ENCODE data around the gene ADTRP. TPM values are rescaled to one million over a fixed set of nuclear protein-coding genes. Genes with fewer than 3 reads are reported as not detected.

The ADTRP gene
- total RNA-seq, 1 experiment from 2014 or later: 5.2 TPM

DNA sequence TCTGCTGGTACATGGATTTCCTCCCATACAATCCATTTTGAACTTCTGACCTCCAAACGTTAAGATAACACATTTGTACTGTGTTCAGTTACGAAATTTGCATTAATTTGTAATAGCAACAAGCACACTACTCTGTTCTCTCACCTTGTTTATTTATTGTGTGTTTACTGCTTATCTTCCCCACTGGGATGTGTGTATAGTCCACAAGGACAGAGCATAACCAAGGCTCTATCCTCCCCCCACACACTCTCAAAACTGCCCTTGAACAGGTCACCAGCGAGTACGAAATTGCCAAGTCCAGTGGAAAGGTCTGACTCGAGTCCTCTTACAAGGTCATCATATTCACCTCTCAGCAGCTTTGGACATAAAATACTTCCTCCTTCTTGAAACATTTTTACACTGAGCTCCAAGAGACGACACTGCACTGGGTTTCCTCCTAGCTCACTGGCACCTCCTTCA lies 18.6 kb downstream of the ADTRP start:
- no peak for DNase-seq
- intact Hi-C loops (cut with micrococcal nuclease; ENCODE audit: unreplicated experiment): no loop called here
- BruUV-seq (replicated peaks): no TSS peak
- H3K36me3 Mint-ChIP-seq (ENCODE audit: insufficient read depth, unreplicated experiment): no peaks in the 10 kb centered on the region
- no peak overlapping the region for H3K4me3 Mint-ChIP-seq (ENCODE audit: unreplicated experiment)
- no peak overlapping the region for H3K27ac Mint-ChIP-seq (ENCODE audit: unreplicated experiment)
- no peaks in the 10 kb centered on the region for H3K36me3 ChIP-seq (ENCODE audit: control insufficient read depth, insufficient read depth, low read length)
- H3K4me1 ChIP-seq: peaks cover 41% of the 10 kb centered on the region
- H3K9me3 ChIP-seq: no peaks in the 10 kb centered on the region; the same call in 1 of the 2 replicates
- H3K27me3 Mint-ChIP-seq (ENCODE audit: insufficient read depth, unreplicated experiment): no peaks in the 10 kb centered on the region
- H3K4me1 Mint-ChIP-seq (ENCODE audit: low read depth, unreplicated experiment): peaks cover 30% of the 10 kb centered on the region
- H3K27me3 ChIP-seq (replicated peaks; ENCODE audit: control insufficient read depth, insufficient read depth, low read length): no peaks in the 10 kb centered on the region
- no peak overlapping the region for H3K4me3 ChIP-seq (ENCODE audit: low read depth, low read length)
- peaks cover 17% of the 10 kb centered on the region for H3K9me3 Mint-ChIP-seq (ENCODE audit: unreplicated experiment)
- CTCF ChIA-PET: no interaction called here
- TF ChIP-seq, protein P1, sequence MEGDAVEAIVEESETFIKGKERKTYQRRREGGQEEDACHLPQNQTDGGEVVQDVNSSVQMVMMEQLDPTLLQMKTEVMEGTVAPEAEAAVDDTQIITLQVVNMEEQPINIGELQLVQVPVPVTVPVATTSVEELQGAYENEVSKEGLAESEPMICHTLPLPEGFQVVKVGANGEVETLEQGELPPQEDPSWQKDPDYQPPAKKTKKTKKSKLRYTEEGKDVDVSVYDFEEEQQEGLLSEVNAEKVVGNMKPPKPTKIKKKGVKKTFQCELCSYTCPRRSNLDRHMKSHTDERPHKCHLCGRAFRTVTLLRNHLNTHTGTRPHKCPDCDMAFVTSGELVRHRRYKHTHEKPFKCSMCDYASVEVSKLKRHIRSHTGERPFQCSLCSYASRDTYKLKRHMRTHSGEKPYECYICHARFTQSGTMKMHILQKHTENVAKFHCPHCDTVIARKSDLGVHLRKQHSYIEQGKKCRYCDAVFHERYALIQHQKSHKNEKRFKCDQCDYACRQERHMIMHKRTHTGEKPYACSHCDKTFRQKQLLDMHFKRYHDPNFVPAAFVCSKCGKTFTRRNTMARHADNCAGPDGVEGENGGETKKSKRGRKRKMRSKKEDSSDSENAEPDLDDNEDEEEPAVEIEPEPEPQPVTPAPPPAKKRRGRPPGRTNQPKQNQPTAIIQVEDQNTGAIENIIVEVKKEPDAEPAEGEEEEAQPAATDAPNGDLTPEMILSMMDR (IDR thresholded peaks at IDR 0.05; ENCODE audit: insufficient read depth in 1 of 2, low read depth in 1 of 2, low read length in 1 of 2, severe bottlenecking in 1 of 2, unreplicated experiment in 1 of 2): no peak
- POLR2A ChIA-PET: no interaction called here

DNA sequence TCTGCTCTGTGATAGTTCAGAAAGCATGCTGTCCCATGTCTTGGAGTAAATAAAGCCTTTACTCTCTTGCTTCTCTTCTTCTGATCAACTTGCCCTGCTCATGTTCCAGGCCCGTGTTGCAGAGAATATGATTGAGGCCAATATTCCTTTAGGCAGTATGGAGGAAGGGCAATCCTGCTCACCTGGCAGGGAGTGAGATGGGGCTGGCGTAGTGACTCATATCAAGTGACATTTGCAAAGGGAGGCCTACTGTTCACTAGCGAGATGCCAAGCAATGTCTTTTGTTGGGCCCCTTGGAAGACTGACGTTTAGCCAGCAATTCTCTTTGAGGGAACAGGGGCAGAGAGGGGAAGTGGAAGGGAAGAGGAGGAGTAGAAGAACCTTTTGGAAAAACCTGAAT lies 19.7 kb downstream of the ADTRP start:
- H3K27ac Mint-ChIP-seq (ENCODE audit: unreplicated experiment): no peak overlapping the region
- Histone ChIP-seq H3K4me3 (ENCODE audit: low read depth, low read length) (no peak overlapping the region), H3K9me3 (no peaks in the 10 kb centered on the region; the same call in 1 of the 2 replicates), H3K27me3 (replicated peaks; ENCODE audit: control insufficient read depth, insufficient read depth, low read length) (no peaks in the 10 kb centered on the region), H3K4me1 (peaks cover 36% of the 10 kb centered on the region), H3K36me3 (ENCODE audit: control insufficient read depth, insufficient read depth, low read length) (no peaks in the 10 kb centered on the region)
- BruUV-seq (replicated peaks): no TSS peak
- H3K9me3 Mint-ChIP-seq (ENCODE audit: unreplicated experiment): peaks cover 25% of the 10 kb centered on the region
- no peak overlapping the region for H3K4me3 Mint-ChIP-seq (ENCODE audit: unreplicated experiment)
- no peaks in the 10 kb centered on the region for H3K36me3 Mint-ChIP-seq (ENCODE audit: insufficient read depth, unreplicated experiment)
- intact Hi-C loops (cut with micrococcal nuclease; ENCODE audit: unreplicated experiment): no loop called here
- CTCF ChIA-PET: no interaction called here
- DNase-seq: no peak
- POLR2A ChIA-PET: no interaction called here
- no peaks in the 10 kb centered on the region for H3K27me3 Mint-ChIP-seq (ENCODE audit: insufficient read depth, unreplicated experiment)
- H3K4me1 Mint-ChIP-seq (ENCODE audit: low read depth, unreplicated experiment): peaks cover 27% of the 10 kb centered on the region
- TF ChIP-seq, protein P1 (IDR thresholded peaks at IDR 0.05; ENCODE audit: insufficient read depth in 1 of 2, low read depth in 1 of 2, low read length in 1 of 2, severe bottlenecking in 1 of 2, unreplicated experiment in 1 of 2): no peak

DNA sequence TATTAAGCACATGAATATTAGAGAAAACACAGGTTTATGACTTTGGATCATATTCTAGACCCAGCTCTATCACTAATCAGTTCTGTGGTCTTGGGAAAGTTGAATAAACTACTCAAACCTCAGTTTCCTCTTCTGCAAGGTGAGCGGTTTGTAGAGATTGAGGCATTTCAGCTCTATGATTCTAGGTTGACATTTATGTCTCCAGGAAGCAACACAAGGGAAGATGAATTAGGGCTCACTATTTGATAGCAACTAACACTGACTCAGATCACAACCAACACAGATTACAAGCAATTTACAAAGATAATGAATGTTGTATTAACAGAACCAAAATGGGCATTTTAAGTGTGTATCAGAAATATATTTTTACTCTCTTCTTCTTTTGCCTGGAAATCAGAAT lies 21.9 kb downstream of the ADTRP start:
- POLR2A ChIA-PET: no interaction called here

More for the DNA sequence above, 21.9 kb downstream of the ADTRP start:
- no peak overlapping the region for H3K4me3 Mint-ChIP-seq (ENCODE audit: unreplicated experiment)
- peaks cover 18% of the 10 kb centered on the region; the same call in 1 of the 2 replicates for H3K4me1 ChIP-seq
- H3K9me3 Mint-ChIP-seq (ENCODE audit: unreplicated experiment): peaks cover 27% of the 10 kb centered on the region
- no peak for DNase-seq
- H3K36me3 ChIP-seq (ENCODE audit: control insufficient read depth, insufficient read depth, low read length): no peaks in the 10 kb centered on the region
- TF ChIP-seq, protein P1 (IDR thresholded peaks at IDR 0.05; ENCODE audit: insufficient read depth in 1 of 2, low read depth in 1 of 2, low read length in 1 of 2, severe bottlenecking in 1 of 2, unreplicated experiment in 1 of 2): no peak
- no peak overlapping the region for H3K4me3 ChIP-seq (ENCODE audit: low read depth, low read length)
- H3K9me3 ChIP-seq: no peaks in the 10 kb centered on the region; the same call in 1 of the 2 replicates
- BruUV-seq (replicated peaks): no TSS peak
- CTCF ChIA-PET: no interaction called here
- intact Hi-C loops (cut with micrococcal nuclease; ENCODE audit: unreplicated experiment): no loop called here
- peaks cover 11% of the 10 kb centered on the region for H3K4me1 Mint-ChIP-seq (ENCODE audit: low read depth, unreplicated experiment)
- no peaks in the 10 kb centered on the region for H3K36me3 Mint-ChIP-seq (ENCODE audit: insufficient read depth, unreplicated experiment)
- no peak overlapping the region for H3K27ac Mint-ChIP-seq (ENCODE audit: unreplicated experiment)
- H3K27me3 Mint-ChIP-seq (ENCODE audit: insufficient read depth, unreplicated experiment): no peaks in the 10 kb centered on the region
- H3K27me3 ChIP-seq (replicated peaks; ENCODE audit: control insufficient read depth, insufficient read depth, low read length): no peaks in the 10 kb centered on the region

Measured in Caco-2 (cell line).